GM21390 (cell line): ENCODE data around the gene CACNG7.

Experiments
- ATAC-seq: cut with Tn5 transposase; IDR thresholded peaks from one replicate; pipeline ENCODE4 v1.9.1; 2021; ENCODE audit not compliant: unreplicated experiment

The CACNG7 gene

DNA sequence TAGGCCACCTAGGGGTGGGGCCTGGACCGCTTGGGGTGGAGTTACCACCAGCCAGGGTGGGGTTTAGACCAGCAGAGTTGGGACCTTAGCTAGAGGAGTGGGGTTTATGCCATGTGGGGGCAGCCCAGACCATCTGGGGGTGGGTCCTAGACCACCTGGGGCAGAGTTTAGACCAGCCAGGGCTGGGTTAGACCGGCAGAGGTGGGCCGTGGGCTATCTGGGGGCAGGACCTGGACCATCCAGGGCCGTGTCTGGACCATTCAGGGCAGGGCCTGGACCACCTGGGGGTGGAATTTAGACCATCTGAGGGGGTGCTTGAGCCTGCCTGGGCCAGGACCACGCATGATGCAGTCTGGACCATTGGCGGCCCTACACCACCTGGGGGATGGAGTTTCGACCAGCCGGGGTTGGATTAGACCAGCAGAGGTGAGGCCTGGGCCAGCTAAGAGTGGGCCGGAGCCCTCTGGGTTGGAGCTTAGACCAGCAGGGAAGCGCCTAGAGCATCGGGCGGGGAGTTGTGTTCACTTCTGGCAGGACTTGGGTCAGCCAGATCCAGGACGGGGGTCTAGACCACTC, 72.4 kb downstream of the CACNG7 start:
- ATAC-seq, result no peak

GRCh38 chr19:53982001-53982451, 72.9 kb downstream of the CACNG7 start:
- no peak for ATAC-seq

DNA sequence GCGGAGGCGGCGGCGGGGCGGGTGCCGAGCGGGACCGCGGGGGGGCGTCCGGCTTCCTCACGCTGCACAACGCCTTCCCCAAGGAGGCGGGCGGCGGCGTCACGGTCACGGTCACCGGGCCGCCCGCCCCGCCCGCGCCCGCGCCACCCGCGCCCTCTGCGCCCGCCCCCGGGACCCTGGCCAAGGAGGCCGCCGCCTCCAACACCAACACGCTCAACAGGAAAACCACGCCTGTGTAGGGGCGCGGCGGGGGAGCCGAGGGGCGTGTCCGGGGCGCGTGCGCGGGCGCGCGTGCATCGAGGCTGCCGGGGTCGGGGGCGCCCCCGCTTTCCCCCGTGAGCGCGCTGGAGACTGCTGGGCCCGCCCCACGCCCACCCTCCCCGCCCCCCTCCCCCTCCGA, 73.5 kb downstream of the CACNG7 start:
- no peak for ATAC-seq

GRCh38 chr19:53983457-53984289, 74.6 kb downstream of the CACNG7 start:
- ATAC-seq, result no peak

DNA sequence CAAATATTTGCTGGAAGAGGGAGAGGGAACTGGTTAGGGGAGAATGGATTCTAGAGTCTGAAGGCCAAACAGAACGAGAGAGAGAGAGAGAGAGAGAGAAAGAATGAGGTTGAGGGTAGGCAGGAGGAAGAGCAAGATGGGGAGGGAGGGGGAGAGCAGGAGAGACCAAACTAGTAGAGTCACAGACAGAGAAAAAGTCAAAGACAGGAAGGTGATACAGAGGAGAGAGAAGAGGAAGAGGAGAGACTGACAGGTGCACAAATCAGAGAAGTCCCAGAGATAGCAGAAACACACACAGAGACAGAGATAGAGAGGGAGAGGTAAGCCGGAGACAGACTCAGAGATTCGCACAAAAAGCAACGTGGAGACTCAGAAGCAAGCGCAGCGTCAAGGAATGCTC, 76.8 kb downstream of the CACNG7 start:
- ATAC-seq, result no peak

- ATAC-seq, result no peak
Measured at GRCh38 chr19:53988981-53989380, 79.9 kb downstream of the CACNG7 start.

DNA sequence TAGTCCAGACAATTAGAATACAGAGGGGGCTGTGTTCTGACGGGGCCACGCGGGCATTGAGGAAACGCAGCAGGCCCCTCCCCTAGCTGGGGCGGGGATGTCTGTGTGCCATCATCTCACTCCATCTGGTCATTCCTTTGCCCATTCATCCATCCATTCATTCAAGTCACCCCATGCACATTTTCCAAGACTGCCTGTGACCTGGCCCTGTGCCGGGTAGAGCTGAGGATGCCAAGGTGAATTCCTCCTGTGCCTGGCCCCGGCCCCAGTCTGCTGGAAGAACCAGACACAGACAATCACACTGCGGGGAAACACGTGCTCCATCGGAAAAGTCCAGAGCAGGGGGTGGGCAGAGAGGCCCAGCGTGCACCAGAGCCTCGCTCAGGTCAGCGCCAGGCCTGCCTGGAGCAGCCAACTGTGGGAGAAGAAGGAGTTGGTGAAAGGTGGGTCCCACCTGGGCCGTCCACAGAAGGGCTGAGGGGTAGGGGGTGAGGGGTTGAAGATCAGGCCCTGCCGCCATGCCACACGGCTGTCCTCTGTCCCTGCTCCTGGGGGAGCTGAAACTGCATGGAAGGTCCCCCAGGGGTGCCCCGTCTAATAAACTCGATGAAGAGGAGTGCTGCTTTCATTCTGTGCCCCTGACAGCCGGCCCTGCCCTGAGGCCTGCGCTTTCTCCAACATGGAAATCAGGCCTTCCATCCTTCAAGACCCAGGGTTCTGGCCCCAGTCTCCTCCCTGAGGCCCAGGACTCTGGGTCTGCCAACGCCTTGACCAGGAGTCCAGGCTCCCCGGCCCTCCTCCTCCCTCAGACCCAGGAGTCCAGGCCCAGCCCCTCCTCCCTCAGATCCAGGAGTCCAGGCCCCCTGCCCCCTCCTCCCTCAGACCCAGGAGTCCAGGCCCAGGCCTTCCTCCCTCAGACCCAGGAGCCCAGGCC, 80.8 kb downstream of the CACNG7 start:
- no peak for ATAC-seq

GRCh38 chr19:53991224-53992113, 82.4 kb downstream of the CACNG7 start, which contains the start of gene CACNG6:
CACNG6 (plus strand) TSS chr19:53991637; CDS start chr19:53992878, 1,241 bp downstream.
- no peak for ATAC-seq

- no peak for ATAC-seq
Measured at GRCh38 chr19:53992211-53992610, 83.1 kb downstream of the CACNG7 start.

DNA sequence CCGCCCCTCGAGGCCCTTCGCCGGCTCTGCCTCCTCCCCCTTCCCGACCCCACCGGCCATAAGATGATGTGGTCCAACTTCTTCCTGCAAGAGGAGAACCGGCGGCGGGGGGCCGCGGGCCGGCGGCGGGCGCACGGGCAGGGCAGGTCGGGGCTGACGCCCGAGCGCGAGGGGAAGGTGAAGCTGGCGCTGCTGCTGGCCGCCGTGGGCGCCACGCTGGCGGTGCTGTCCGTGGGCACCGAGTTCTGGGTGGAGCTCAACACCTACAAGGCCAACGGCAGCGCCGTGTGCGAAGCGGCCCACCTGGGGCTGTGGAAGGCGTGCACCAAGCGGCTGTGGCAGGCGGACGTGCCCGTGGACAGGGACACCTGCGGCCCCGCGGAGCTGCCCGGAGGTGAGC, 83.7 kb downstream of the CACNG7 start:
- ATAC-seq, result no peak

DNA sequence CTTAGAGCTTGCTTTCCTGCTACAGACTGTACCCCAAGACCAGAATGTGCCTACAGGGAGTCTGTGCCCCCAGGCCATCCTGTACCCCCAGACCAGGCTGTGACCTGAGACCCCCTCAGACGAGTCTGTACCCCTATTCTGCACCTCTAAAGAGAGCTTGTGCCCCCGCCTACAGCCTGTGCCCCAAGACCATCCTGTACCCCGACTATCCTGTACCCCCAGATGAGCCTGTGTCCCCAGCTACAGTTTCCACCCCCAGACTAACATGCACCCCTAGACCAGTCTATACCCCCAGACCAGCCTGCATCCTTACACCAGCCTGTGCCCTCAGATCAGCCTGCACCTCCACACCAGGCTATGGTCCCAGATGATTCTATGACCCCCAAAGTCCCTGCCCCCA, 84.4 kb downstream of the CACNG7 start:
- no peak for ATAC-seq
